ENCODE results near the gene CISTR. TPM values are rescaled to one million over a fixed set of nuclear protein-coding genes. Genes with fewer than 3 reads are reported as not detected.

CISTR gene
- polyA plus RNA-seq, 1 donor from 2014 or later: not detected

GRCh38 chr12:53713516-53713915 is 38.3 kb downstream of the CISTR start:
- Histone ChIP-seq H2AFZ (ENCODE audit: low read depth, low read length) (no peak overlapping the region), H3K79me2 (replicated peaks; ENCODE audit: insufficient read depth, low read length) (no peaks in the 10 kb centered on the region), H4K20me1 (ENCODE audit: insufficient read depth) (no peaks in the 10 kb centered on the region), H3K4me2 (ENCODE audit: low read length) (no peak overlapping the region), H3K27ac (ENCODE audit: low read length) (peak overlapping the region; percentile 96), H3F3A (ENCODE audit: insufficient read depth, low read length, poor library complexity, severe bottlenecking) (peaks cover 16% of the 10 kb centered on the region), H3K36me3 (ENCODE audit: insufficient read depth, low read length) (peaks cover 15% of the 10 kb centered on the region), H3K9me2 (ENCODE audit: insufficient read depth, low read length) (no peaks in the 10 kb centered on the region), H3K27me3 (ENCODE audit: insufficient read depth, low read depth, low read length) (no peaks in the 10 kb centered on the region), H3K4me3 (ENCODE audit: low read length) (no peak overlapping the region), H3K9ac (ENCODE audit: low read length) (peak overlapping the region; percentile 76), H3K9me3 (ENCODE audit: low read length) (no peaks in the 10 kb centered on the region)
- TF ChIP-seq RAD21 (conservative IDR thresholded peaks at IDR 0.05) (no peak), SMC3 (conservative IDR thresholded peaks at IDR 0.05; ENCODE audit: poor library complexity) (no peak), MXI1 (conservative IDR thresholded peaks at IDR 0.05; ENCODE audit: poor library complexity, severe bottlenecking) (no peak), CTCF (IDR thresholded peaks at IDR 0.05; ENCODE audit: poor library complexity, severe bottlenecking) (no peak), EP300 (conservative IDR thresholded peaks at IDR 0.05; ENCODE audit: poor library complexity, severe bottlenecking) (no peak), EZH2 (IDR thresholded peaks at IDR 0.05; ENCODE audit: borderline replicate concordance, insufficient read depth, low read length, poor library complexity, severe bottlenecking) (no peak), TAF1 (IDR thresholded peaks at IDR 0.05; ENCODE audit: low read depth) (no peak)

DNA sequence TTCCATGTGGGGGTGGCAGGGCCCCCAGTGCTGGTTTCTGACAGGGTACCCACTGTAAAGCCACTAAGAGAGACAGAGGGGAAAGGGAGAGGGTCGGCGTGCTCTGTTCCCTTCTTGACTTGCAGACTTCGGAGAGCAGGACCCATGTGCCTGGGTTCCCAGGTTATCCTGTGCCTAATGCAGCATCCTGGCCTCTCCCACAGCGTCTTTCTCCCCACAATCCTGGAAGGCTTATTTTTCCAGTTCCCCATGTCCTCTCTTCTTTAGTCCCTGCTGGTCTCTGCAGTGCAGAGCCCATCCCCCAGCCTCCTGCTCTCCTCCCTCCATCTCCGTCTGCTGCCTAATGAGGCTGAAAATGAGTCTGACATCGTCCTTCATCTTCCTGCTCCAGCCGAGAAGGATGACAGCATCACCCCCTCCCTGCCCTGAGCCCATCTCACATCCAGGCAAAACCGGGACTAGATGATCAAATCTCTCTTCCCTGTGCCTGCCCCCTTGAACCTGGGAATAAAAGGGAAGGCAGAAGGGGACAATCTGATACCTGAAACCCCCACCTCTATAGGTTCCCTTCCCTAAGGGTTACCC is 39.6 kb downstream of the CISTR start:
- Histone ChIP-seq H3K79me2 (replicated peaks; ENCODE audit: insufficient read depth, low read length) (no peaks in the 10 kb centered on the region), H4K20me1 (ENCODE audit: insufficient read depth) (no peaks in the 10 kb centered on the region), H3K36me3 (ENCODE audit: insufficient read depth, low read length) (peaks cover 15% of the 10 kb centered on the region), H3K9me2 (ENCODE audit: insufficient read depth, low read length) (no peaks in the 10 kb centered on the region), H3K27me3 (ENCODE audit: insufficient read depth, low read depth, low read length) (no peaks in the 10 kb centered on the region), H3K27ac (ENCODE audit: low read length) (peak overlapping the region; percentile 96), H2AFZ (ENCODE audit: low read depth, low read length) (no peak overlapping the region), H3K4me3 (ENCODE audit: low read length) (peak overlapping the region; percentile 43), H3F3A (ENCODE audit: insufficient read depth, low read length, poor library complexity, severe bottlenecking) (peaks cover 16% of the 10 kb centered on the region), H3K9me3 (ENCODE audit: low read length) (no peaks in the 10 kb centered on the region), H3K9ac (ENCODE audit: low read length) (peak overlapping the region; percentile 76), H3K4me2 (ENCODE audit: low read length) (peak overlapping the region; percentile 71)
- peak; percentile 81 for TF ChIP-seq POLR2AphosphoS5 (IDR thresholded peaks at IDR 0.05)
- TF ChIP-seq, protein P1, sequence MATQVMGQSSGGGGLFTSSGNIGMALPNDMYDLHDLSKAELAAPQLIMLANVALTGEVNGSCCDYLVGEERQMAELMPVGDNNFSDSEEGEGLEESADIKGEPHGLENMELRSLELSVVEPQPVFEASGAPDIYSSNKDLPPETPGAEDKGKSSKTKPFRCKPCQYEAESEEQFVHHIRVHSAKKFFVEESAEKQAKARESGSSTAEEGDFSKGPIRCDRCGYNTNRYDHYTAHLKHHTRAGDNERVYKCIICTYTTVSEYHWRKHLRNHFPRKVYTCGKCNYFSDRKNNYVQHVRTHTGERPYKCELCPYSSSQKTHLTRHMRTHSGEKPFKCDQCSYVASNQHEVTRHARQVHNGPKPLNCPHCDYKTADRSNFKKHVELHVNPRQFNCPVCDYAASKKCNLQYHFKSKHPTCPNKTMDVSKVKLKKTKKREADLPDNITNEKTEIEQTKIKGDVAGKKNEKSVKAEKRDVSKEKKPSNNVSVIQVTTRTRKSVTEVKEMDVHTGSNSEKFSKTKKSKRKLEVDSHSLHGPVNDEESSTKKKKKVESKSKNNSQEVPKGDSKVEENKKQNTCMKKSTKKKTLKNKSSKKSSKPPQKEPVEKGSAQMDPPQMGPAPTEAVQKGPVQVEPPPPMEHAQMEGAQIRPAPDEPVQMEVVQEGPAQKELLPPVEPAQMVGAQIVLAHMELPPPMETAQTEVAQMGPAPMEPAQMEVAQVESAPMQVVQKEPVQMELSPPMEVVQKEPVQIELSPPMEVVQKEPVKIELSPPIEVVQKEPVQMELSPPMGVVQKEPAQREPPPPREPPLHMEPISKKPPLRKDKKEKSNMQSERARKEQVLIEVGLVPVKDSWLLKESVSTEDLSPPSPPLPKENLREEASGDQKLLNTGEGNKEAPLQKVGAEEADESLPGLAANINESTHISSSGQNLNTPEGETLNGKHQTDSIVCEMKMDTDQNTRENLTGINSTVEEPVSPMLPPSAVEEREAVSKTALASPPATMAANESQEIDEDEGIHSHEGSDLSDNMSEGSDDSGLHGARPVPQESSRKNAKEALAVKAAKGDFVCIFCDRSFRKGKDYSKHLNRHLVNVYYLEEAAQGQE (IDR thresholded peaks at IDR 0.05; ENCODE audit: borderline replicate concordance): peak; percentile 94
- TF ChIP-seq MXI1 (conservative IDR thresholded peaks at IDR 0.05; ENCODE audit: poor library complexity, severe bottlenecking): no peak
- TF ChIP-seq CTCF (IDR thresholded peaks at IDR 0.05; ENCODE audit: poor library complexity, severe bottlenecking): no peak
- peak; percentile 45 for TF ChIP-seq RAD21 (conservative IDR thresholded peaks at IDR 0.05)
- no peak for TF ChIP-seq EZH2 (IDR thresholded peaks at IDR 0.05; ENCODE audit: borderline replicate concordance, insufficient read depth, low read length, poor library complexity, severe bottlenecking)
- peak; percentile 57 for TF ChIP-seq SMC3 (conservative IDR thresholded peaks at IDR 0.05; ENCODE audit: poor library complexity)
- peak; percentile 81 for TF ChIP-seq TAF1 (IDR thresholded peaks at IDR 0.05; ENCODE audit: low read depth)
- peak; percentile 86 for TF ChIP-seq EP300 (conservative IDR thresholded peaks at IDR 0.05; ENCODE audit: poor library complexity, severe bottlenecking)

Measured in neural cell (in vitro differentiated cells).